Lower leg skin (tissue), 3 donors: ENCODE measurements around the gene TMED10.

Experiments
- CTCF ChIP-seq, 3 donors: fragments of 450-650 bp; IDR thresholded peaks; one replicate each; pipeline ENCODE4 v1.5.1; 2016; ENCODE audit warnings: antibody characterized with exemption in 3 of 3, mild to moderate bottlenecking in 3 of 3, moderate library complexity in 2 of 3
- POLR2A ChIP-seq, 2 donors: fragments of 450-650 bp; IDR thresholded peaks; one replicate each; pipeline ENCODE4 v1.6.1; 2016 to 2017; ENCODE audit warnings: antibody characterized with exemption in 2 of 2, mild to moderate bottlenecking in 1 of 2, moderate library complexity in 1 of 2

GRCh38 chr14:75121552-75121951 is 54.9 kb downstream of the TMED10 start:
- TF ChIP-seq CTCF (IDR thresholded peaks at IDR 0.05) (no peak), POLR2A (IDR thresholded peaks at IDR 0.05) (no peak)
